Ascending aorta (tissue), 2 donors: Measurements from ENCODE around the gene TMTC1. TPM values are rescaled to one million over a fixed set of nuclear protein-coding genes. Genes with fewer than 3 reads are reported as not detected.

Experiments used
- DNase-seq, 2 donors: peaks; one replicate each; pipeline ENCODE4 v3.0.0-alpha.2; 2019; ENCODE audit warnings: low spot score in 2 of 2
- H3K27ac ChIP-seq, 2 donors: fragments of 200-600 bp; sonication (generic); one replicate each; pipeline ENCODE4 v1.5.1; 2016 to 2017; ENCODE audit warnings: mild to moderate bottlenecking in 1 of 2
- H3K27me3 ChIP-seq: fragments of 200-600 bp; sonication (generic); one replicate; pipeline ENCODE4 v1.5.1; 2017
- H3K36me3 ChIP-seq, 2 donors: fragments of 200-600 bp; sonication (generic); one replicate each; pipeline ENCODE4 v1.5.1; 2016
- H3K4me1 ChIP-seq, 2 donors: fragments of 200-600 bp; sonication (generic); one replicate each; pipeline ENCODE4 v1.5.1; 2016 to 2017; ENCODE audit warnings: mild to moderate bottlenecking in 1 of 2
- H3K4me3 ChIP-seq, 2 donors: fragments of 200-600 bp; sonication (generic); one replicate each; pipeline ENCODE4 v1.5.1; 2016 to 2017; ENCODE audit warnings: mild to moderate bottlenecking in 1 of 2
- H3K9me3 ChIP-seq, 2 donors: fragments of 200-600 bp; sonication (generic); one replicate each; pipeline ENCODE4 v1.5.1; 2016
- intact Hi-C: fragments of 100-400 bp; cut with DNase I; formaldehyde crosslinking; loops from one replicate; pipeline ENCODE4 v1.15.1; 2023
- total RNA-seq: library from RNA; depleted of rRNA; stranded (reverse); fragments of >200 nt; gene quantifications from one replicate; pipeline ENCODE4 v1.1.0, GENCODE V29; 2016
- TF ChIP-seq, protein P1 (sequence below), 3 experiments: fragments of 200-600 bp in 2 of 3; fragments of 450-650 bp in 1 of 3; sonication (generic) in 2 of 3; IDR thresholded peaks; one replicate each; pipeline ENCODE4 v1.5.1; 2016 to 2019; ENCODE audit warnings: antibody characterized with exemption in 3 of 3, mild to moderate bottlenecking in 1 of 3, moderate library complexity in 1 of 3

TMTC1 gene
- total RNA-seq, 1 donor from 2014 or later: 176 TPM

DNA sequence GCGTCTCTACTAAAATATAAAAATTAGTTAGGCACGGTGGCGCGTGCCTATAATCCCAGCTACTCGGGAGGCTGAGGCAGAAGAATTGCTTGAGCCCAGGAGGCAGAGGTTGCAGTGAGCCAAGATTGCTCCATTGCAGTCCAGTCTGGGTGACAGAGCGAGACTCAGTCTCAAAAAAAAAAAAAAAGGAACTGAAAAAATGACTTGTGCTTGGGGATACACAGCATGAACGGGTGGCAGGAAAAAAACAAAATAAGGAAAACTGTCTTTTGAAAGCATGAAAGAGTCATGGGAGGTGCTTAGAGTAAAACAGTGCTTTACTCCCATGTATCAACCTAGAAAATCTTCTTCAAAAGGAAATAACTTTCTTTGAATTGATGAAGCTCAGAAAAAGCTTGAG is 80.8 kb downstream of the TMTC1 start:
- TF ChIP-seq, protein P1, sequence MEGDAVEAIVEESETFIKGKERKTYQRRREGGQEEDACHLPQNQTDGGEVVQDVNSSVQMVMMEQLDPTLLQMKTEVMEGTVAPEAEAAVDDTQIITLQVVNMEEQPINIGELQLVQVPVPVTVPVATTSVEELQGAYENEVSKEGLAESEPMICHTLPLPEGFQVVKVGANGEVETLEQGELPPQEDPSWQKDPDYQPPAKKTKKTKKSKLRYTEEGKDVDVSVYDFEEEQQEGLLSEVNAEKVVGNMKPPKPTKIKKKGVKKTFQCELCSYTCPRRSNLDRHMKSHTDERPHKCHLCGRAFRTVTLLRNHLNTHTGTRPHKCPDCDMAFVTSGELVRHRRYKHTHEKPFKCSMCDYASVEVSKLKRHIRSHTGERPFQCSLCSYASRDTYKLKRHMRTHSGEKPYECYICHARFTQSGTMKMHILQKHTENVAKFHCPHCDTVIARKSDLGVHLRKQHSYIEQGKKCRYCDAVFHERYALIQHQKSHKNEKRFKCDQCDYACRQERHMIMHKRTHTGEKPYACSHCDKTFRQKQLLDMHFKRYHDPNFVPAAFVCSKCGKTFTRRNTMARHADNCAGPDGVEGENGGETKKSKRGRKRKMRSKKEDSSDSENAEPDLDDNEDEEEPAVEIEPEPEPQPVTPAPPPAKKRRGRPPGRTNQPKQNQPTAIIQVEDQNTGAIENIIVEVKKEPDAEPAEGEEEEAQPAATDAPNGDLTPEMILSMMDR (IDR thresholded peaks at IDR 0.05): no peak
- H3K27me3 ChIP-seq: no peaks in the 10 kb centered on the region
- peaks cover 0 to 3% of the 10 kb centered on the region in 2 donors for H3K36me3 ChIP-seq
- H3K4me1 ChIP-seq: peaks cover 0 to 9% of the 10 kb centered on the region in 2 donors
- no peaks in the 10 kb centered on the region for H3K9me3 ChIP-seq
- intact Hi-C loops: loop anchor here (10.0 kb wide), 1 partner anchor 318 kb away; the partner anchor contains the start of gene ERGIC2
- no peak overlapping the region for H3K27ac ChIP-seq
- DNase-seq: no peak
- no peak overlapping the region for H3K4me3 ChIP-seq

DNA sequence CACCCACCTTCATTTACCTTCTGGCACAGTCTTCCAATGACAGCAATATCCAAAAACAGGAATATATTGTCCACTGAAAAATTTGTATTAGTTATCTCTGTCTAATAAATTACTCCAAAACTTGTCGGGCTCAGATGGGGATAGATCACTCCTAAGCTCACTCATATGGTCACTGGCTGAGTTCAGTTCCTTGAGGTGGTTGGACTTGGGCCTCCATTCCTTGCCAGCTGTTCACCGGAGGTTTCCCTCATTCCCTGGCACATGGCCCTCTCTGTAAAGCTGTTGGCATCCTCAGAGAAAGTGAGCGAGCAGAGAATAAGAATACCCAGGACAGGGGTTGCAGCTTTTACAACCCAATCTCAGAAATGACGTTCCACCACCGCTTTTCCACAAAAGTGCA is 81.5 kb downstream of the TMTC1 start:
- intact Hi-C loops: loop anchor here (10.0 kb wide), 1 partner anchor 317 kb away; the partner anchor contains the start of gene ERGIC2
- no peaks in the 10 kb centered on the region for H3K9me3 ChIP-seq
- H3K27ac ChIP-seq: no peak overlapping the region
- H3K4me3 ChIP-seq: no peak overlapping the region
- TF ChIP-seq, protein P1 (IDR thresholded peaks at IDR 0.05): no peak
- no peak for DNase-seq
- H3K27me3 ChIP-seq: no peaks in the 10 kb centered on the region
- H3K36me3 ChIP-seq: peaks cover 0 to 3% of the 10 kb centered on the region in 2 donors
- peaks cover 0 to 9% of the 10 kb centered on the region in 2 donors for H3K4me1 ChIP-seq

DNA sequence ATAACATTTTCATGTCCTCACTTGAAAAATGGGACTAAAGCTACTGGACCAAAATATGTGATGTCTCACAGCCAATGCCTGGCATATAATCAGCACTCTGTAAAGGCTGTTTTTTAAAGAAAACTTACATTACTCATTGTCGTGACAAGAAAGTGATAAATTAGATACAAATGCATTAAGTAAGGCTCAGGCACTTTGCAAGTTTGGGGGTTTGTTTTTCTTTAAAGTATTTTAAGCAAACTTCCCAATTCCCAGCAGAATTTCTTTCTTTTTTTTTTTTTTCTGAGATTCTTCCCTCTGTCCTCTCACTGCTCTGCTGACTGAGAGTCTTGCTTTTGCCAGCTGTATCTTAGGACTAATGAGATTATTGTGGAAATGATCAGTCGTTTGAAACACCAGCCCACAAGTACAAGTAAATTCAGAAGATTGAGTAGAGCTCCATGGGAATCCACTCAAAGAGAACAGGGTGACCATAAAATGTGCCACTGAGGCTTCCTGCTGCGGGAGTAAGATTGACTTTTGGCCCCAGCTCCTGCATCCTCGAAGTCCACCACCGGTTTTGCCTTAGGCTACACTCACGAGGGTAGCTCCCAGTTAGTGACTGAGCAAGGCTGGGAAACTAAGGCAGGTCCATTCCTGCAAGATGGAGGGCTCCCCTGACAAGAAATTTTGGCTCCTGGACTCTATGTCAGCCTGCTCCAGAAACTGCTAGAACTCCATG is 82.8 kb downstream of the TMTC1 start:
- Histone ChIP-seq H3K4me1 (peaks cover 0 to 6% of the 10 kb centered on the region in 2 donors), H3K9me3 (no peaks in the 10 kb centered on the region), H3K27ac (no peak overlapping the region), H3K36me3 (peaks cover 0 to 3% of the 10 kb centered on the region in 2 donors), H3K27me3 (no peaks in the 10 kb centered on the region), H3K4me3 (no peak overlapping the region)
- TF ChIP-seq, protein P1 (IDR thresholded peaks at IDR 0.05): no peak
- intact Hi-C loops: loop anchor here (10.0 kb wide), 1 partner anchor 316 kb away; the partner anchor contains the start of gene ERGIC2
- no peak for DNase-seq

DNA sequence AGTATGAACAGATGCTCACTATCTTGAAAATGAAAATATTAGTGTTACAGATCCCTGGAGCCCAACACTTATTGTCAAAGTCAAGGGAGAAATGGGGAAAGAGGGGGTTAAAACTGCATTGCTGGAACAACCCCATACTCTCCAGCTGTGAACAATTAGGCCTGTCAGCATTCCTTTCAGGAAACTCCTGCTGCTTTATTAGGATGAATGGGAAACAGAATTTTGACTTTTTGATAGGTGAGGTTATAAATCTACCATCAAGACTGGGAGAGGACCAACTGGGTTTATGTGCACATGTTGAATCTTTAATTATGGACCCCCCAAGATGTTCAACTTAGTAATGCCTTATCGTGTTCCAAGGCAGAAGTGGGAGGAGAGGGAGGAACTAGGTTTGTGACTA is 85.0 kb downstream of the TMTC1 start:
- Histone ChIP-seq H3K27ac (no peak overlapping the region), H3K27me3 (no peaks in the 10 kb centered on the region), H3K4me1 (peaks cover 0 to 6% of the 10 kb centered on the region in 2 donors), H3K36me3 (no peaks in the 10 kb centered on the region), H3K9me3 (no peaks in the 10 kb centered on the region), H3K4me3 (no peak overlapping the region)
- TF ChIP-seq, protein P1 (IDR thresholded peaks at IDR 0.05): no peak
- intact Hi-C loops: no loop called here
- no peak for DNase-seq

DNA sequence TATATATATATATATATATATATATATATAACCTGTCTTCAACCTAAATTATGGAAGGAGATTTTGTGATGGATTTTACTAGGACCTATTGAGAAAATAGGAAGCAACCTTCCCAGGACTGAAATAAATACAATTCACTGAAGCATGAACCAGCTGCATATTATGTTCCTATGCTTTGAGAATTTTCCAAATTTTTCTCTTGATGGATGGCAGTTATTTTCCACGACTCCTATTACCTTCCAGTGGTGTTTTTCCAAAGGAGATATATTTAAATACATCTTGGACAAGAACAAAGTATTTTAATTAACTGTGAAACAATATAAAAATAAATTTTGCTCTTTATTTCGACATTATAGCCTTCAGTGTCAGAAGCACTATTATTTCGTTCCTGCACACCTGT is 87.9 kb downstream of the TMTC1 start:
- intact Hi-C loops: no loop called here
- DNase-seq: no peak
- Histone ChIP-seq H3K4me3 (no peak overlapping the region), H3K9me3 (no peaks in the 10 kb centered on the region), H3K4me1 (peaks cover 0 to 1% of the 10 kb centered on the region in 2 donors), H3K27ac (no peak overlapping the region), H3K36me3 (no peaks in the 10 kb centered on the region), H3K27me3 (no peaks in the 10 kb centered on the region)
- TF ChIP-seq, protein P1 (IDR thresholded peaks at IDR 0.05): no peak
